Activated naive CD8-positive, alpha-beta T cell treated with anti-CD3 and anti-CD28 coated beads, Interleukin-2, amount 50 U/mL, for 24 hours (primary cell): ENCODE data around the gene ARMC9.

Source experiments
- ATAC-seq: fragments of 150-1000 bp; cut with Tn5 transposase; one replicate; pipeline ENCODE4 v1.10.0; 2021
- DNase-seq: peaks from one replicate; pipeline ENCODE4 v3.0.0; 2021
- H3K27ac Mint-ChIP-seq: one replicate; pipeline ENCODE4 v1.8.0; 2021; ENCODE audit warnings: mild to moderate bottlenecking, mixed read lengths
- H3K27me3 Mint-ChIP-seq: one replicate; pipeline ENCODE4 v1.8.0; 2021; ENCODE audit warnings: mixed read lengths
- H3K36me3 Mint-ChIP-seq: one replicate; pipeline ENCODE4 v1.8.0; 2021; ENCODE audit warnings: low read depth, mixed read lengths
- H3K4me1 Mint-ChIP-seq: one replicate; pipeline ENCODE4 v1.8.0; 2021; ENCODE audit warnings: mixed read lengths
- H3K4me3 Mint-ChIP-seq: one replicate; pipeline ENCODE4 v1.8.0; 2021; ENCODE audit warnings: mild to moderate bottlenecking, moderate library complexity, mixed read lengths
- H3K9me3 Mint-ChIP-seq: one replicate; pipeline ENCODE4 v1.8.0; 2021; ENCODE audit warnings: mixed read lengths

The ARMC9 gene

DNA sequence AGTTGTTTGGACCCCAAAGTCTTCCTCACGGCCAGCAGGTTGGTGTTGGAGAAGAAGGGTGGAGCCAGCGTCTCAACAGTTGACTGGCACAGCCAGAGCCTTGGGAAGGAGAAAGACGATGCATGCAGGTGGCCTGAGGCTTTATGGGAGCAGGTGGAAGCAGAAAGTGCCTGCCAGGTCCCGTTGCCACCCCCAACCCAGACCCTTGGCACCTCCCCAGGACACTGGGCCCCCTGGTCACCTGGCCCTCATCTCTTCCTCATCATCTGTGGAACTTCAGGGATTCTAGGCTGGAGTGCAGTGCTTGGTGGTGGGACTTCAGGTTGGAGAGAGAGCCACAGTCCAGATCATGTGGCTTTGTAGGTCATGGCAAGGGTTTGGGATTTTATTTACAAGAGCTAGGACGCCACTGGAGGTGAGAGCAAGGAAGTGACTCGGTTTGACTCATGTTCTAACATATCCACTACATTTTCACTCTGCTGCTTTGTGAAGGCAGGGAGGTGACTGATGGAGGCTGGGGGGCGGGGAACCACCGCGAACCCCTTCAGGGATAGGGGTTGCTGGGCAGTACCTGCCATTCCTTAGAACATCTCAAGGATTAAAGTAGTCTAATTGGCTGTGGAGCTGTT lies 134.6 kb downstream of the ARMC9 start:
- Mint-ChIP-seq H3K9me3 (no peaks in the 10 kb centered on the region), H3K27ac (no peak overlapping the region), H3K4me1 (no peaks in the 10 kb centered on the region), H3K36me3 (no peaks in the 10 kb centered on the region), H3K27me3 (no peaks in the 10 kb centered on the region), H3K4me3 (no peak overlapping the region)
- ATAC-seq (no peak), DNase-seq (no peak)

DNA sequence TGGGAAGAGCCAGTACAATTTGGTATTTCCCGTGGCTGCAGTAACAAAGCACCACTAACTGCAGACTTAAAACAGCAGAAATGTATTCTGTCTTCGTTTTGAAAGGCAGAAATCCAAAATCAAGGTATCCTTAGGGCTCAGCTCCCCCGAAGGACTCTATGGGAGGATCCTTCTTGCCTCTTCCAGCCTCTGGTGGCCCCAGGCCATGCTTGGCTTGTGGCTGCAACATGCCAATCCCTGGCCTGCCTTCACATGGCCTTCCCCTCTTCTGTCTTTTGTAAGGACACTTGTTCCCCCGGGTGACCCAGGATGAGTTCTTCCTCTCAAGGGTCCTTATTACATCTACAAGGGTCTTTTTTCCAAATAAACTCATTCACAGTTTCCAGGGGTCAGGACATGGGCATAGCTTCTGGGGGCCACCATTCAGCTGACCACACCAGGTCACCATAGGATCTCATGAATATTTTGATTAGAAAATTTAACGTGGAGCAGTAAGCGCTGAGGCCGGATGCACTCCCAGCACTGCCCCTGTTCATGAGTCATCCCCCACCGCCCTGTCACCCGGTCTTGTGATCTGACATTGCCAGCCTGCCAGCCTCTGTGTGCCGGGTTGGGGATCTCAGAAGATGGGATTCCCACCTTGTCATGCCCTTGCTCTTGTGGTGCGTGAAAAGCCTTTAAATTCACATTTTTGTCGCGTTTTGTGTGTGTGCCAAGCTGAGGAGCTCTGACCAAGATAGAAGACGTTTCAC lies 135.9 kb downstream of the ARMC9 start:
- no peak overlapping the region for H3K4me3 Mint-ChIP-seq
- H3K27ac Mint-ChIP-seq: no peak overlapping the region
- no peak for ATAC-seq
- H3K27me3 Mint-ChIP-seq: no peaks in the 10 kb centered on the region
- DNase-seq: no peak
- H3K36me3 Mint-ChIP-seq: no peaks in the 10 kb centered on the region
- no peaks in the 10 kb centered on the region for H3K4me1 Mint-ChIP-seq
- H3K9me3 Mint-ChIP-seq: no peaks in the 10 kb centered on the region

DNA sequence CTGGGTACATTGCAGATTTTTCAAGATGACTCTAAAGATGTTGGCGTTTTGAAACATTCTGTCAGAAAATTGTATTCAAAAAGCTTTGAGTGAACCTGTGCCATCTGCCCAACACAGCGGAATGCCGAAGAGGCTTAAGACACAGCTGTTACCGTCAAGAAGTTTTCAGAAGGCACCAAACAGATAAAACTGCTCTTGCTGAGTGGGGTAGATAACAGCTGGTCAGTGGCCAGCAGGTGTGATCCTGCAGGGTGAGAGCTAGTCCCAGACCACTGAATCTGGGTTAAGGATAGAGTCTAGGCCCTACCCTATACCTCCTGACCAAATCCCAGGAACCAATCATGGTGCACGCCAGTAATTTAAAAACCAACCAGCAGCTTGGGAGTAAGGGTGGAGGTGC lies 136.6 kb downstream of the ARMC9 start:
- no peaks in the 10 kb centered on the region for H3K27me3 Mint-ChIP-seq
- DNase-seq (no peak), ATAC-seq (no peak)
- no peaks in the 10 kb centered on the region for H3K9me3 Mint-ChIP-seq
- no peak overlapping the region for H3K4me3 Mint-ChIP-seq
- no peaks in the 10 kb centered on the region for H3K4me1 Mint-ChIP-seq
- no peaks in the 10 kb centered on the region for H3K36me3 Mint-ChIP-seq
- H3K27ac Mint-ChIP-seq: no peak overlapping the region

DNA sequence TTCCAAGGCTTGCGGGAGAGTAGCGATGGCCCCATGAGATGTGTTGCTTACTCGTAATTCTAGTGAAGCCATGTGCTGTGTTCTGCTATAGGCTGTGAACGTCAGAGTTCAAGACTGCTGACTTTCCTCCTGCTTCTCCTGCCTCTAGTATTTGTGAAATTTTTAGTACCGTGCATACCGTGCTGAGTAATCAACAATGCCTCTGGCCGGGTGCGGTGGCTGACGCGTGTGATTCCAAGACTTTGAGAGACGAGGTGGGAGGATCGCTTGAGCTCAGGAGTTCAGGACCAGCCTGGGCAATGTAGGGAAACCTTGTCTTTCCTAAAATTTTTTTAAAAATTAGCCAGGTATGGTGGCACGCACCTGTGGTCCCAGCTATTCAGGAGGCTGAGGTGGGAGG lies 137.2 kb downstream of the ARMC9 start:
- H3K27ac Mint-ChIP-seq: no peak overlapping the region
- no peaks in the 10 kb centered on the region for H3K9me3 Mint-ChIP-seq
- H3K36me3 Mint-ChIP-seq: no peaks in the 10 kb centered on the region
- H3K4me1 Mint-ChIP-seq: no peaks in the 10 kb centered on the region
- DNase-seq: no peak
- H3K27me3 Mint-ChIP-seq: no peaks in the 10 kb centered on the region
- no peak overlapping the region for H3K4me3 Mint-ChIP-seq
- ATAC-seq: no peak

DNA sequence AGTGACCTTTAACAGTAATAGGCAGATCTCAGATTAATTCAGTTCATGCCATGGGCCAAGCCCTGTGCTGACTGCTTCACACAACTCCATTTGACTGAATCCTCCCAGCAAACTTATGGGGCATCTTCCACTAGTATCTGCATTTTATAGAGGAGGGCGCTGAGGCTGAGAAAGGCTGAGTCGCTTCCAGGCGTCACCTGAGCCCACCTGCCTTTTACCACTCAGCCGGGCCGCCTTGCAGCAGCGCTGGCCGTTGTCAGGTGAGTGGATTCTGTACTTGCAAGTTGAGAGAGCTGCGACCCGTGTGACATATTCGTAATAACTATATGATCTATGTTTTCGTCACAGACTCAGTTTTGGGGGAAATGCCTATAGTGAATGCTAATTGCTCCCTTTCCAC lies 137.8 kb downstream of the ARMC9 start:
- H3K9me3 Mint-ChIP-seq: no peaks in the 10 kb centered on the region
- H3K27me3 Mint-ChIP-seq: no peaks in the 10 kb centered on the region
- H3K36me3 Mint-ChIP-seq: no peaks in the 10 kb centered on the region
- ATAC-seq (no peak), DNase-seq (no peak)
- H3K4me1 Mint-ChIP-seq: no peaks in the 10 kb centered on the region
- H3K27ac Mint-ChIP-seq: no peak overlapping the region
- H3K4me3 Mint-ChIP-seq: no peak overlapping the region

DNA sequence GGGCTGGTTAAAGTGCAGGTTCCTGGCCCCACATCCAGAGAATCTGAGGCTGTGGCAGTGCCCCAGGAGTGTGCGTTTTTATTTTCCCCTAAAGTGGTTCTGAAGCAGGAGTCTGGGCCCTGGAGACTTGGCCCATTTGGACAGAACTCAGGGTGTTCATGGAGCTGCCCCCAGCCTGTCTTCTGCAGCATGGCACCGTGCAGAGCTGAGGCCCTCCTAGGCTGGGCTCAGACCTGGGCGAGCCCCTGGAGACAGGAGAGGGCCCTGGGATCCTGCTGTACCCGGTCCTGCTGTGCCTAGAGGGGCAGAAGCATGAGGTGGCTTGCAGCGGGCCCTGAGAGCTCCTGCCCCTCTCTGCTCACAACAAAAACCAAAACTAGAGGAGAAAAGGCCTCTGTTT lies 138.3 kb downstream of the ARMC9 start:
- DNase-seq (no peak), ATAC-seq (no peak)
- Mint-ChIP-seq H3K36me3 (no peaks in the 10 kb centered on the region), H3K27ac (no peak overlapping the region), H3K9me3 (no peaks in the 10 kb centered on the region), H3K4me1 (no peaks in the 10 kb centered on the region), H3K27me3 (no peaks in the 10 kb centered on the region), H3K4me3 (no peak overlapping the region)

DNA sequence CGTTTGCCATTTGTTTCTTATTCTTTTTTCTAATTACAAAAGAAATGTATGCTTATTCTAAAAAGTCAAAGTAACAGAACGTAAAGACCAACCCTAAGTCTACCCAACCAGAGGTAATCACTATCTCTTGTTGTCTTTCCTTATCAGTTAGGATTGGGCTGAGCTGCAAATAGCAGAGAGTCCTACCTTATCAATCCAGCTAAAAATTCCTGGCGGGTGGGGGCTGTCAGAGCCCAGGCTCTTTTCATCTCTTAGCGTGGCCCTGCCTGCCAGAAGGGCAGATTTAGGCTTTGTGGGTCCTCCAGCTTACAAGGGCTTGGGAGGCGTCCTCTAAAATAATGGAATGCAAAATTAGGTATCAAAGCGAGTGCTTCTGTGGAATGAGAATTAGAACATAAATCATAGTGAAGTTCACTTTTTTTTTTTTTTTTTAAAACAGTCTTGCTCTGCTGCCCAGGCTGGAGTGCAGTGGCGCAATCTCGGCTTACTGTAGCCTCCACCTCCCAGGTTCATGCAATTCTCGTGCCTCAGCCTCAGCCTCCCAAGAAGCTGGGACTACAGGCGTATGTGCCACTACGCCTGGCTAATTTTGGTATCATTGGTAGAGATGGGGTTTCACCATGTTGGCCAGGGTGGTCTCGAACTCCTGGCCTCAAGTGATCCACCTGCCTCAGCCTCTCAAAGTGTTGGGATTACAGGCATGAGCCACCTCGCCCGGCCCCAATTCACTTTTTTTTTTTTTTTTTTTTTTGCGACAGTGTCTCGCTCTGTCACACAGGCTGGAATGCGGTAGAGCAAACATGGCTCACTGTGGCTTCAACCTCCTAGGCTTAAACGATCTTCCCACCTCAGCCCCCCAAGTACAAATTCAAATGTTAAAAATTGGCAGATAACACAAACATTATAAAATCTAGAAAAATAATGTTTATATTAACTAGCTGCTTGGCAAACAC lies 139.7 kb downstream of the ARMC9 start:
- Mint-ChIP-seq H3K27me3 (no peaks in the 10 kb centered on the region), H3K36me3 (no peaks in the 10 kb centered on the region), H3K9me3 (no peaks in the 10 kb centered on the region), H3K27ac (no peak overlapping the region), H3K4me3 (no peak overlapping the region), H3K4me1 (no peaks in the 10 kb centered on the region)
- ATAC-seq (no peak), DNase-seq (no peak)

DNA sequence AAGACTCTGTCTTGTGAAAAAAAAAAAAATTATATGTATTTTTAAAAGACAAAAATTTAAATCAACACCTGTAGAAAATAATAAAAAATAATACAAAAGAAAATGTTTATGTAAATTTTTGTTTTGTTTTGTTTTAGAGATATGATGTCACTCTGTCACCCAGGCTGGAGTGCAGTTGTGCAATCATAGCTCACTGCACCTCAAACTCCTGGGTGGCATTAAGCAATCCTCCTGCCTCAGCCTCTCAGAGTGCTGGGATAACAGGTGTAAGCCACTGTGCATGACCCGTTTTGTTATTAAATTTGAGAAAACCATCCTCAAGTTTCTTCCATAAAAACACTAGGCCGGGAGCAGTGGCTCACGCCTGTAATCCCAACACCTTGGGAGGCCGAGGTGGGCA lies 140.9 kb downstream of the ARMC9 start:
- Mint-ChIP-seq H3K27ac (no peak overlapping the region), H3K36me3 (no peaks in the 10 kb centered on the region), H3K4me1 (no peaks in the 10 kb centered on the region), H3K4me3 (no peak overlapping the region), H3K9me3 (no peaks in the 10 kb centered on the region), H3K27me3 (no peaks in the 10 kb centered on the region)
- ATAC-seq (no peak), DNase-seq (no peak)

DNA sequence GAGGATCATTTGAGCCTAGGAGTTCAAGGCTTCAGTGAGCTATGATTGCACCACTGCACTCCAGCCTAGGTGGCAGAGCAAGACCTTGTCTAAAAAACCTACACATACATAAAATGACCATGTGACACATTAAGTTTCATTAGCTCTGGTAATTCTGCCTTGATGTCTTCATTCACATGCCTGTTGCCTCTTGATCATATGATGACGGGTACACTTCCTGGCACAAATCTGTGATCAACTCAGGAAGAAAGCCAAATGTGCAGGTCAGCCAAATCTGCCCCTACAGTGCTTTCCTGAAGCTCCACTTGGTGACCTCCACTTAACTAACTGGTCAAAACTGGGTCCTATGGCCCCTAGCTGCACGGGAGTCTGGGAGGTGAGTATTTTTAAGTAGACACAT lies 142.7 kb downstream of the ARMC9 start:
- H3K27me3 Mint-ChIP-seq: no peaks in the 10 kb centered on the region
- no peak for DNase-seq
- no peaks in the 10 kb centered on the region for H3K36me3 Mint-ChIP-seq
- H3K4me1 Mint-ChIP-seq: no peaks in the 10 kb centered on the region
- no peak overlapping the region for H3K27ac Mint-ChIP-seq
- H3K9me3 Mint-ChIP-seq: no peaks in the 10 kb centered on the region
- H3K4me3 Mint-ChIP-seq: no peak overlapping the region
- ATAC-seq: no peak

DNA sequence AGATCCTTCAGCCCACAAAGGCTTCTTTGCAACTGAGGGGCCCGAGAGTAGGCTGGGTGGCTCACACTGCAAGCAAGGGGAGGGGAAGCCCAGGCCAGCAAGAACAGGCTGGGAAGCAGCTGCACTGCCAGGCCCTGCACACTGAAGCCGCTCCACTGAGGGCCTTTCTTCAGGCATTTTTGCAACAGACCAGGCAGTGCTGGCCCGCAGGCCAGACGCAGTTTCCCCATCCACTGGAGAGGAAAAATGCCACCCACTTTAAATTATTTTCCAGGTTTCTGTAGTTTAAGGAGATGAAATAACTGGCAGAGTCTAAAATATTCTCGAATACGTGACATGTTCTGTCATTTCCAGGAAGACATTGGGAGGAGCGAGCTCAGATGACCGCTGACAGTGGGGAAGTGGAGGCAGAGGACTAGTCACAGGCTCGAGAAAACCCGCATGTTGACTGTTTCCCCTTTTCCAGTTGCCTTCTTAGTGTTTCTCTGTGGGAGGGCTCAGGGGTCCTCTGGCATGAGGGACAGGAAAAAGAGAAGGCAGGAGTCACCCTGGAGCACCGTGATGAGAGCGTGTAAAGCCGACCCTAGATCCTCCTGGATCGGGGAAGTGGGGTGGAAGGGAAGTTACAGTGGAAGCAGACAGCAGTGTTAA lies 143.8 kb downstream of the ARMC9 start:
- H3K4me3 Mint-ChIP-seq: no peak overlapping the region
- ATAC-seq: no peak
- DNase-seq: no peak
- no peak overlapping the region for H3K27ac Mint-ChIP-seq
- H3K36me3 Mint-ChIP-seq: no peaks in the 10 kb centered on the region
- H3K9me3 Mint-ChIP-seq: no peaks in the 10 kb centered on the region
- H3K27me3 Mint-ChIP-seq: no peaks in the 10 kb centered on the region
- no peaks in the 10 kb centered on the region for H3K4me1 Mint-ChIP-seq

DNA sequence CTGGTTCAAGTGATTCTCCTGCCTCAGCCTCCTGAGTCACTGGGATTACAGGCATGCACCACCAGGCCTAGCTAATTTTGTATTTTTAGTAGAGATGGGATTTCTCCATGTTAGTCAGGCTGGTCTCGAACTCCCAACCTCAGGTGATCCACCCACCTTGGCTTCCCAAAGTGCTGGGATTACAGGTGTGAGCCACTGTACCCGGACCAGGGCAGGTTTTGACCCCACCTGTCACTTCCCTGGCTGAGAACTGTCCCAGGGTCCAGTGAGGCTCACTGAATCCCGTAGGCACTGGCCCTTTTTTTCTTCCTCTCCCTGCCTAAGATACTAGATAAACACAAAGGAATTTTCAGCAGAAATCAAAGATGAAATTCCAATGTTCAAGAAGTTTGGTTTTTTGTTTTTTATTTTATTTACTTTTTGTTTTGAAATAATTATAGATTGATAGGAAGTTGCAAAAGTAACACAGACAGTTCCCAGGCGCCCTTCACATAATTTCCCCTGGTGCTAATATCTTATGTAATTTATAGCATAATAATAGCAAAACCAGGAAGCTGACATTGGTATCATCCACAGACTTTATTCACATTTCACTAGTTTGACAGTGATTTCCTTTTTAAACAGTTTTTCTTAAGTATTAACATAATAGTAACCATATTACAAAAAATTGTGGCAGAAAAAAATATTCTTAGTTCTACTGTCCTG lies 144.7 kb downstream of the ARMC9 start:
- no peak for DNase-seq
- Mint-ChIP-seq H3K4me3 (no peak overlapping the region), H3K27ac (no peak overlapping the region), H3K36me3 (no peaks in the 10 kb centered on the region), H3K27me3 (no peaks in the 10 kb centered on the region), H3K4me1 (no peaks in the 10 kb centered on the region), H3K9me3 (no peaks in the 10 kb centered on the region)
- no peak for ATAC-seq

DNA sequence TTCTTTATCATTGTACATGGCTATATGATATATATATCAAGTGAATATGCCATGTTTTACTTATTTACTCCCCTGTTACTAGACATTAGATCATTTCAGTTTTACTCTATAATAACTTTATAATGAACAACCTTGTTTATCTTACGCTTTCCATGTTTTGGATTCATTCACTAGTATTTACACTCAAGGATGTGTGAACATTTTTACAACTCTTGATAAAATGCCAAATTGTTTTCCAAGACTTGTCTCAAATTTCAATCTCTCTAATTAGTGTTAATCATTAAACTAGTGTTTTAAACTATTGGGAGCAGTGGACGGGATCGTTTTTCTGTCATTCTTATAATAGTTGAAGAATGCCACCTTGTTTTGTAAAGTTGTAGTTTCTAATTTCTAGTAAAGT lies 145.6 kb downstream of the ARMC9 start:
- H3K4me1 Mint-ChIP-seq: no peaks in the 10 kb centered on the region
- H3K27me3 Mint-ChIP-seq: no peaks in the 10 kb centered on the region
- ATAC-seq: no peak
- H3K4me3 Mint-ChIP-seq: no peak overlapping the region
- H3K36me3 Mint-ChIP-seq: no peaks in the 10 kb centered on the region
- no peak for DNase-seq
- H3K27ac Mint-ChIP-seq: no peak overlapping the region
- no peaks in the 10 kb centered on the region for H3K9me3 Mint-ChIP-seq

DNA sequence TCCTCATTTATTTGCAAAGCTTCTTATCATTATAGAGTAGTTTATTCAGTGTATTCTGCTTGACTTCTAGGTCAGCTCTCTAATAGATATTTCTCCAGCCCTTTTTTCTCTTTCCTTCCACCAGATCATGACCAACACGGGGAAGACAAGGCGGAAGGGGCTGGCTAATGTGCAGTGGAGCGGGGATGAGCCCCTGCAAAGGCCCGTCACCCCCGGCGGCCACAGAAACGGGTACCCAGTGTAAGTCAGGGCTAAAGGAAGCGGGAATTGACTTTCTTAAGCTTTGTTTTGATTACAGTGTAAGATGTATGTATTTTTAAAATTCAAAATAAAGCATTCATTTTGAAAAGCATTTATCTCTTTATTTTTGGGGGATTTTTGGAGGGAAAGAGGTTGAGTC lies 146.4 kb downstream of the ARMC9 start:
- no peak for ATAC-seq
- H3K36me3 Mint-ChIP-seq: no peaks in the 10 kb centered on the region
- no peaks in the 10 kb centered on the region for H3K27me3 Mint-ChIP-seq
- DNase-seq: no peak
- no peak overlapping the region for H3K27ac Mint-ChIP-seq
- no peak overlapping the region for H3K4me3 Mint-ChIP-seq
- H3K4me1 Mint-ChIP-seq: no peaks in the 10 kb centered on the region
- H3K9me3 Mint-ChIP-seq: no peaks in the 10 kb centered on the region

DNA sequence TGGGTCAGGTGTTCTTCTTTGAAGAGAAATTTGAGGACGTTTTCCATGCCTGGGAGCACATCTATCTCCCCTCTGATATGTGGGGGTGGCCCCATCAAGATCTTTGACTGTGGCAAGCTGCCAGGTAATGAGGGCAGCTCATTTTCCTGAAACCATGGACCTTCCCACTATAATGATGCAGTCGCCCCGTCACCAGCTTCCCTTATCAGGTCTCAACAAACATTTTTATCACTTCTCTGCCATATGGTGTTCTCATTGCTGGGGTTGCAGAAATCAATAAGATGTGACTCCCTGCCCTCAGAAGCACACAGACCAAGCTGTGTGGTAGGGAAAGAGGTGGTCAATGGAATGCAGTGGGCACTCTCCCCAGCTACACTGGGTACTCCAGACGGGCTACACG lies 148.7 kb downstream of the ARMC9 start:
- no peaks in the 10 kb centered on the region for H3K27me3 Mint-ChIP-seq
- H3K4me1 Mint-ChIP-seq: no peaks in the 10 kb centered on the region
- H3K27ac Mint-ChIP-seq: no peak overlapping the region
- no peak for DNase-seq
- H3K9me3 Mint-ChIP-seq: no peaks in the 10 kb centered on the region
- ATAC-seq: no peak
- no peak overlapping the region for H3K4me3 Mint-ChIP-seq
- H3K36me3 Mint-ChIP-seq: no peaks in the 10 kb centered on the region
